GM18520 (cell line): ENCODE data around the gene PDE4B.

Experiments used
- ATAC-seq: cut with Tn5 transposase; IDR thresholded peaks from one replicate; pipeline ENCODE4 v1.9.1; 2021; ENCODE audit not compliant: unreplicated experiment

The PDE4B gene

GRCh38 chr1:66275083-66275482 is 482.4 kb downstream of the PDE4B start:
- no peak for ATAC-seq

DNA sequence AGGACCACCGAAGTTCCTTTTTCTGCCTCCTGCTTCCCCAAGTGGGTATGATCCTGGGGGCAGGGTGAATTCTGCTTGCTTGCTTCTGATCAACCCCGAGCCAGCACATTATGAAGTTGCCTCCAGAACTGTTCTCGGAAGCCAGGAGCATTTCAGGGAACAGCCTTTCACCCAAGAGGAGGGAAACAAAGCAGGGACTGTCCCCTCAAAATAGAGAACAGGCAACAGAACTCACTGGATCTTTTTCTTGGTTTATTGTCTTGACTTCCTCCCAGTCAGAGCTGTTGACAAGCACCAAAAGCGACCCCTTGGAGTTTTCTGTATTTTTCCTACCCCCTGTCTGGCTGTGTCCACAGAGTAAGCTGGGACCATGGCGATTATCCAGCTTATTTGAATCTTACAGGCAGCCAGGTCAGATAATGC is 482.9 kb downstream of the PDE4B start:
- no peak for ATAC-seq

GRCh38 chr1:66276218-66276617 is 483.5 kb downstream of the PDE4B start:
- ATAC-seq, result peak; percentile 68

DNA sequence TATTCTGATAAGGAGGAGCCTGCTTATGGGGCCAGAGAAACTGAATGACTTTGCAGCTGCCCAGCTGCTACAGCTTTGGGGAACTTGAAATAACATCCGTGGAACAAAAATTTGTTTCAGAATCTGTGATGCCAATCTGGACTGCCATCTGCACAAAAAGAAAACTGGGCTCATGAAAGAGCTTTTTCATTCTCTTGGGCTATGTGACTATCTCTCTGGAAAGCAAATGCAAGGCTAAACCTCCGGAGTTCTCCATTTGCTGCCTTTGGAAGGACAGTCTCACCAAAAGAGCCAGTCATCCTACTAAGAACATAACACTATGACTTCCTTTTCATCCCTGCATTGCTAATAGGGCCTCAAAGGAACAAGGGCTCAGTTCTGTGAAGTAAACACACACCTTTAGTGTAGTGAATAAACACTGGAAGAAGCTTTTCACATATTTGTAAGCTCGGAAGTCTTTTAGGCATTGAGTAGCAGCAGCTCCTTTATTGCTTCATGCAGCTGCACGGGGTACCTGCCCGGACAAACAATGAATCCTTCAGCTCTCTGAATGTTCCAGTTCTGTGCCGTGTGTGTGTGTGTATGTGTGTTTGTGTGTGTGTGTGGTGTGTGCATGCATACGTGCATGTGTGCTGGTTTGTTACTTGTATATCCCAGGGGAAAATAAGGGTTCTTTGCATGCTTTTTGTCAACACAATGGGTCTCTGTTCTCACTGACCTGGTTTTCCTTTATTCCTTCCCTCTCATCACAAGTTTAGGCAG is 485.7 kb downstream of the PDE4B start:
- ATAC-seq, result no peak

- ATAC-seq, result no peak
These were observed 489.1 kb downstream of the PDE4B start for GRCh38 chr1:66281808-66282207.

DNA sequence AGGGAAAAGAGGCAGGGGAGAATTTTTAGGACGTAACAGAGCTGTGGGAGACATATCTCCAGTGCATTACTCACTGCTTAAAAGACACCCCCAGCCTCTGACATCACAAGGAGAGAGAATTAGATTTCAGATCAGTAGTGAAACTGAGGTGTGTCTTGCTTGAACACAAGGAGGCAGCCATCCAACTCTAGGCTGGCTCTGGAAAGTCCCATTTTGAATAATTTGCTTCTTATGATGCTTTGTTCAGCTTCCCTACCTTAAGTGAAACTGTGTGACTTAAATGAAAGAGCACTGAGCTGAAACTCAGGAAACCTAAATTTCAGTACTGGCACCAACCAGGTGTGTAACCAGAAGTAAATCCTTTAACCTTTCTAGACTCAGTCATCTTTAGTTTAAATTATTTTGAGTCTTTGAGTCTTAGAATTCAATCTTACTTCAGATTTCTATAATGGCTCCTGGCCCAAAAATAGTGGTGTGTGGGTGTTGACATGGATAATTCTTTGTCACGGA is 489.7 kb downstream of the PDE4B start:
- peak; percentile 76 for ATAC-seq

DNA sequence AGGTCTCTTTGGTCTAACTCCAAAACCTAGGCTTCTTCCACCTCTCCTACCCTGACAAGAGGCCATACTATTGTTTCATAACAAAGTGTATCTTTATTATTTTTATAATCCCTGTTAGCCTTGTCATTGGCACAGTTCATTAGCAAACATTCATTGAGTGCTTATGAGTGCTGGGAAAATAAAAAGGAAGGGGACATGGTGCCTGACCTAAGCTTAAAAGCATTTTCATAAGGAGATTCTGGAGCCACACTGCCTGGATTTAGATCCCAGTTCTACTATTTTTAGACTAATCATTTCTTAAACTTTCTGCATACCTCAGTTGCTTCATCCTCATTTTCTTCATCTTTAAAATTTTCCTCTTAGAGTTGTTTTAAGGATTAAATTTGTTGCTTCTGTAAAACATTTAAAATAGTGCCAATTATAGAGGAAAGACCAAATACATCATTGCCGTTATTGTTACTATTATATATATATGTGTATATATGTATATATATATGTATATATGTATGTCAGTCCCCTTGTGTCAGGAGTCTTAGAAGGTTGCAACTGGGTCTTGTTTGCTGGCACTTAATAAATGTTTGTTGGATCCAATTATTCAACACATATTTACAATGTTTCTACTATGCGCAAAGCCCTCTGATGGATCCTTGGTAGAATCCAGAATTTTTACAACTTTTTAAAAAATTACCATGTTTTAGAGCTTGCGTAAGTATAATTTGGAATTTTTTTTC is 490.4 kb downstream of the PDE4B start:
- ATAC-seq, result no peak

DNA sequence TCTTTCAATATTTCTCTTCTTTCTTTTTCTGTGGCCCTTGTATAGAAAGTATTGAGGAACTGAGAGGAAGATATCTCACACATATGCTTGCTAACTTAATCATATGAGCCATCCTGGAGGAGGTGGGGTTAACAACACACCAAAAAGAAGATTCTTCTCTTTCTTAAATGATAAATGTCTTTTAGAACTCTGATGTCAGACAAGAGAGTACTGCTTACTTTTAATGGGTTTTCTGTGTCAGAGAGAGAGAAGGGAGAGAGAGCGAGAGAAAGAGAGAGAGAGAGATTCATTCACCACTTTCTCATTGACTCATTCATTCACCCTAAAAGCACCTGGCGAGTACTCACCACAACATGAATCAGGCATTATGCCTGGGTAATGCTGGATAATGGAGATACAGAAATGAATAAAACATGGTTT is 490.9 kb downstream of the PDE4B start:
- peak; percentile 54 for ATAC-seq

- no peak for ATAC-seq
These were observed 492.1 kb downstream of the PDE4B start for GRCh38 chr1:66284746-66285145.

DNA sequence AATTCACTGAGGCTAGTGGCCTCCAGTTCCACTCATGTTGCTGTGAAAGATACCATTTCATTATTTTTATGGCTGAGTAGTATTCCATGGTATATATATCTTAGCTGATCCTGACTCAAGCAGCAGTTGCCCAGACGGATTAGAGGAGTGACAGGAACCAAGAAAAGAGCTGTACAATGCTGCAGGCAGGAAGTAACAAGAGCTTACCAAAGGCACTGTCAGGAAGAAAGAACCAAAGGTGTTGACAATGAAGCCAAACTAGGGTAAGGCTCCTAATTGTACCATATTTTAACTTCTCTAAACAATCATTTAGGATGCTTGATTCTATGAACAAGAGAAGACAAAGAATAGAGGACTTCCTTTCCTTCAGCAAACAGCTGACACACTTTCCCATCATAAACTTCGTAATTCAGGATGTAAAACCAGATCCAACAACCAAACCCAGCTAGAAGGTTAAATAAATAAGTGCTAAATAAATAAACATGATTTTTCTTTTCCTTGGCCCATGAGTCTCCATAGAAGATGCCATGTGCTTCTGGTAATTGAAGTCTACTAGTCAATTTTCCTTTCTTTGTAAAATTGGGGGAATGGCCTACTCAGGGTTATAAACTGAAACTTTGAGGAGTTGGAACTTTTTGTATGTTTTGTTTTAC is 493.0 kb downstream of the PDE4B start:
- ATAC-seq, result no peak

- no peak for ATAC-seq
These were observed 493.6 kb downstream of the PDE4B start for GRCh38 chr1:66286307-66286706.

DNA sequence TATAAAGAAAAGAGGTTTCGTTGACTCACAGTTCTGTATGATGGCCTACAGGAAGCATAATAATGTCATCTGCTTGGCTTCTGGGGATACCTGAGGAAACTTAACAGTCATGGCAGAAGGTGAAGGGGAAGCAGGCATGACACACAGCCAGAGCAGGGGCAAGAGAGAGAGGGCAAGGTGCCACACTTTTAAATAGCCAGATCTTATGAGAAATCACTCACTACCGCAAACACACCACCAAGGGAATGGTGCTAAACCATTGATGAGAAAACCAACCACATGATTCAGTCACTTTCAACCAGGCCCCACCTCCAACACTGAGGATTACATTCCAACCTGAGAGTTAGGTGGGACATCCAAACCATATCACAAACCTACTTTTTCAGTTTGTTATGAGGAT is 495.4 kb downstream of the PDE4B start:
- ATAC-seq, result no peak

DNA sequence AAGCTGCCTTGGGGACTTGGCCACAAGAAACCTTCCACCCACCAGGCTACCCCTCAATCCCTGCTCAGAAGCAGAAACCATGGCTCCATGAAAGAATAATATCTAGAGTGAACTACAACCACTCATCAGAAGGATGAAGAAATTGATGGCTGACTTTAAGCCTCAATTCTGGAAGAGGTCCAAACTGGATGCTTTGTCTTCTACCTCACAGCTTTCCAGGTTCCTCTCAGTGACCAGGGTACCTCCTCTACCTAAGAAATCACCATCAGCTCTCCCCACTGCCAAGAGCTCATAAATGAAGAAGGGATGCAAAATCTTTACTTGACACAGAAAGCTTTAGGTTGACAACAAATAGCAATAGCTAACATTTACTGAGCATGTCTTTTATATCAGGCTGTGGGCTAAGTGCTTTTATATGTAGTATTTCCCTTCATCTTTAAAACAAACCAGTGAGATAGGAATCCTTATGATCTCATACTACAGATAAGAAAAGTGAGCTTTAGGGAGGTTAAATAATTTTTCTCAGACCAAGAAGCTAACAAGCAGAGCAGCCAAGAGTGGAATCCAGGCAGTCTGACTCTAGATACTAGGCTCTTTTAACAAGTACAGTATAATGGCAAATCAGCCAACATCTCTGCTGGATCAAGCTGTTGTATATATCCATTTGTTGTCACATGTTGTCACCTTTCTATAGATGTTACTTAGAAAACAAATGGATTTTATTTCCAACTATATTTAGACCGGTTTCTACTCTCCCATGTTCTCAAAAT is 498.3 kb downstream of the PDE4B start:
- no peak for ATAC-seq

- ATAC-seq, result no peak
These were observed 498.8 kb downstream of the PDE4B start for GRCh38 chr1:66291531-66291864.

DNA sequence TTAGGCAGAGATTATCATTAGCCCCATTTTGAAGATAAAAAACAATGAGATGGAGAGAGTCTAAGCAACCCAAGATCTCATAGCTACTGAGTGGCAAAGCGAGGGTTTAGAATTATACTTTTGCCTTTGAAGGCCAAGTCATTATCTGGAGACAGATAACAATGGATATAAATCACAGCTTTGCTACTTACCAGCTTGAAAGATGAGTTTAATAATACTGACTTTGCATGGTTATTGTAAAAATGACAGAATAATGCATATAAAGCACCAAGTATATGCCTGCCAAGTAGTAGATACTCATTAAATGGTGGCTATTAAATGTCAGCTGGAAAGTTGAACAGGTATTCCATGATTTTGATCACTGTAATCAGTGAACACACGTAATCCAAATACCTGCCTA is 499.6 kb downstream of the PDE4B start:
- ATAC-seq, result no peak

GRCh38 chr1:66292944-66293343 is 500.2 kb downstream of the PDE4B start:
- ATAC-seq, result no peak

GRCh38 chr1:66294707-66295370 is 502.1 kb downstream of the PDE4B start:
- no peak for ATAC-seq

- no peak for ATAC-seq
These were observed 503.1 kb downstream of the PDE4B start for GRCh38 chr1:66295803-66296202.

GRCh38 chr1:66296370-66296769 is 503.7 kb downstream of the PDE4B start:
- no peak for ATAC-seq

GRCh38 chr1:66296951-66297350 is 504.3 kb downstream of the PDE4B start:
- ATAC-seq, result no peak

DNA sequence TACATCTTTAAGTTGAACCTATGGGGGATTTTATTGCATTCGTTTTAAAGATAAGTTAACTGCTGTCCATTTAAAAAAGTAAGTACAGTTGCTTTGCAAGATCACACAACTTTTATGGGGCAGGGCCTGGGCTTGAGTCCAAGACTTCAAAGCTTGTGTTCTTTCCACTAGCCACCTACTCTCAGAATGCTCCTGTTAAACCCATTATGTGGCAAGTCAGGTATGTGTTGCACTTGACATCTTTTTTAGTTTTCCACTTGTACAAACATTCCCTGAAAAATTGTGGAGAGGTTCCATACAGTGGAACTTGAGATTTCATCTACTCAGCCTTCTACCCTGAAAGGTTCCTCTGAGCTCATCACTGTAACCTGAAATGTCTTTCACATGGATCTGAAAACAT is 505.8 kb downstream of the PDE4B start:
- no peak for ATAC-seq
